HL-60 (cell line): Measurements from ENCODE around the gene PSMD11.

Experiments used
- DNase-seq, 2 experiments: peaks; one replicate each; pipeline ENCODE4 v3.0.0-alpha.2; 2010 to 2020; ENCODE audit warnings: low read depth in 1 of 2, low spot score in 1 of 2
- H3K27ac ChIP-seq: fragments of 250-450 bp; sonication (Bioruptor Pico); replicated peaks from 2 replicates; pipeline ENCODE4 v1.5.1; 2020; ENCODE audit warnings: mild to moderate bottlenecking, moderate library complexity
- H3K27me3 ChIP-seq: fragments of 250-450 bp; sonication (Bioruptor Pico); 2 replicates; pipeline ENCODE4 v1.5.1; 2021; ENCODE audit warnings: mild to moderate bottlenecking, moderate library complexity; ENCODE audit not compliant: insufficient read depth, poor library complexity, severe bottlenecking
- H3K4me3 ChIP-seq: replicated peaks from 2 replicates; pipeline ENCODE4 v1.5.1; 2011; ENCODE audit warnings: mild to moderate bottlenecking, control low read depth, low read length; ENCODE audit not compliant: insufficient read depth
- CTCF ChIP-seq: IDR thresholded peaks from one replicate; pipeline ENCODE4 v1.5.1; 2011; ENCODE audit warnings: low read length, control low read depth, inconsistent platforms; ENCODE audit not compliant: insufficient read depth
- GABPA ChIP-seq: IDR thresholded peaks from 2 replicates; pipeline ENCODE4 v1.6.1; 2012; ENCODE audit warnings: low read depth
- POLR2AphosphoS5 ChIP-seq: IDR thresholded peaks from 2 replicates; pipeline ENCODE4 v1.6.1; 2012; ENCODE audit warnings: low read depth
- REST ChIP-seq: IDR thresholded peaks from 2 replicates; pipeline ENCODE4 v1.6.1; 2012; ENCODE audit warnings: low read depth; ENCODE audit not compliant: insufficient replicate concordance
- SPI1 ChIP-seq: IDR thresholded peaks from 2 replicates; pipeline ENCODE4 v1.6.1; 2012; ENCODE audit warnings: low read depth, mild to moderate bottlenecking, borderline replicate concordance

PSMD11 gene

DNA sequence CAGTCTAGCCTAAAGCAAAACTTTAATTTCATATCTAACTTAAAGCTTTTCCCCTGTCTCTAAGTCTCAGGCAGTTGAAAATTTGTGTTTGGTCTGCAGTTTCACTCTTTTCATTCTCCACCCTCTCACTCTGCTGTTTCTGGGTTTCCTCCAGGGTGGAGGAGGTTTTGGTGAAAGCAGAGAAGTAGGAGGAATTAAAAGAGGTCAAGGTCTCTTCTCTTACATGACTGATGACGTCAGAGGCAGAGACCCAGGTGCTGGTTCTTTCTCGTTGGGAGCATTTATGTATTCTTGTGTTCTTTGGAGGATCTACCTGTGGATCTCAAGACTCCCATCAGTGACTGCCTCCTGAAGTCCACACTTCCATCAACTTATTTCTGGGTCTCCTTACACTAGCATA is 2.4 kb upstream of the PSMD11 start:
- no peak for TF ChIP-seq CTCF
- TF ChIP-seq GABPA = no peak
- no peak for TF ChIP-seq SPI1
- no peak for TF ChIP-seq REST
- TF ChIP-seq POLR2AphosphoS5 = no peak
- H3K4me3 ChIP-seq = no peak overlapping the region
- no peak overlapping the region for H3K27ac ChIP-seq
- no peaks in the 10 kb centered on the region for H3K27me3 ChIP-seq
- no peak for DNase-seq

- no peak overlapping the region for H3K27ac ChIP-seq
Observed at GRCh38 chr17:32443827-32444300, 446 bp upstream of the PSMD11 start.

GRCh38 chr17:32445074-32445415 is 735 bp downstream of the PSMD11 start:
- Histone ChIP-seq H3K4me3 (peak overlapping the region; percentile 99), H3K27me3 (no peaks in the 10 kb centered on the region), H3K27ac (peak overlapping the region; percentile 87)
- TF ChIP-seq CTCF (no peak), GABPA (no peak), POLR2AphosphoS5 (no peak), SPI1 (no peak), REST (no peak)
- DNase-seq = peak; percentile 15 to 36

More at GRCh38 chr17:32443827-32444300, 446 bp upstream of the PSMD11 start:
- no peak for DNase-seq
- H3K27me3 ChIP-seq = no peaks in the 10 kb centered on the region
- TF ChIP-seq CTCF = no peak
- no peak for TF ChIP-seq GABPA
- no peak for TF ChIP-seq REST
- no peak for TF ChIP-seq POLR2AphosphoS5
- TF ChIP-seq SPI1 = no peak
- peak overlapping the region; percentile 99 for H3K4me3 ChIP-seq
